HG03025 (cell line): ENCODE results near the gene APOL1.

ENCODE experiments used
- ATAC-seq: cut with Tn5 transposase; IDR thresholded peaks from one replicate; pipeline ENCODE4 v1.9.1; 2021; ENCODE audit warnings: mild to moderate bottlenecking, moderate library complexity; ENCODE audit not compliant: unreplicated experiment, low FRiP score

Gene APOL1

GRCh38 chr22:36305813-36306212, 52.9 kb downstream of the APOL1 start:
- no peak for ATAC-seq

GRCh38 chr22:36306227-36306626, 53.3 kb downstream of the APOL1 start:
- no peak for ATAC-seq

- ATAC-seq = no peak
These were observed 55.9 kb downstream of the APOL1 start for GRCh38 chr22:36308880-36309279.

- no peak for ATAC-seq
These were observed 58.6 kb downstream of the APOL1 start for GRCh38 chr22:36311386-36312085.

- ATAC-seq = no peak
These were observed 62.4 kb downstream of the APOL1 start for GRCh38 chr22:36315325-36315724.

GRCh38 chr22:36316419-36316818, 63.5 kb downstream of the APOL1 start:
- ATAC-seq = no peak
